ENCODE results near the gene P2RX2. TPM values are rescaled to one million over a fixed set of nuclear protein-coding genes. Genes with fewer than 3 reads are reported as not detected.

P2RX2 gene
- total and polyA plus RNA-seq, 2 experiments from 2014 or later = not detected

GRCh38 chr12:132668191-132669088 lies 49.9 kb downstream of the P2RX2 start:
- no peak for TF ChIP-seq CTCF (IDR thresholded peaks at IDR 0.05; ENCODE audit: low read depth, low read length)
- DNase-seq (ENCODE audit: low read depth in 1 of 2, low spot score in 1 of 2) = no peak

GRCh38 chr12:132669166-132669879 lies 50.7 kb downstream of the P2RX2 start:
- peaks cover 31% of the 10 kb centered on the region for H3K36me3 ChIP-seq
- peak in 1 of 2 donors; percentile 6 for DNase-seq (ENCODE audit: low read depth in 1 of 2, low spot score in 1 of 2)
- no peak for TF ChIP-seq CTCF (IDR thresholded peaks at IDR 0.05; ENCODE audit: low read depth, low read length)

More at GRCh38 chr12:132668191-132669088, 49.9 kb downstream of the P2RX2 start:
- no peaks in the 10 kb centered on the region for H3K4me1 ChIP-seq (ENCODE audit: low read depth)
- H3K4me3 ChIP-seq = no peak overlapping the region
- no peaks in the 10 kb centered on the region for H3K27me3 ChIP-seq
- H3K36me3 ChIP-seq = peaks cover 31% of the 10 kb centered on the region
- no peaks in the 10 kb centered on the region for H3K9me3 ChIP-seq (ENCODE audit: low read depth)
- no peak overlapping the region for H3K27ac ChIP-seq

More at GRCh38 chr12:132669166-132669879, 50.7 kb downstream of the P2RX2 start:
- no peak overlapping the region for H3K4me3 ChIP-seq
- no peaks in the 10 kb centered on the region for H3K4me1 ChIP-seq (ENCODE audit: low read depth)
- H3K27me3 ChIP-seq = no peaks in the 10 kb centered on the region
- no peaks in the 10 kb centered on the region for H3K9me3 ChIP-seq (ENCODE audit: low read depth)
- H3K27ac ChIP-seq = no peak overlapping the region

Other genes with a start within 250 kb of the P2RX2 start
- 19.9 and 37.3 TPM in 2 replicates for gene FBRSL1, start 128.6 kb upstream of the P2RX2 start, total RNA-seq
- 45.0 and 52.9 TPM in 2 replicates for gene FBRSL1, start 128.6 kb upstream of the P2RX2 start, polyA plus RNA-seq
- gene LRCOL1, start 8.2 kb upstream of the P2RX2 start, total RNA-seq = not detected in 2 replicates
- not detected in 2 replicates for gene LRCOL1, start 8.2 kb upstream of the P2RX2 start, polyA plus RNA-seq
- gene POLE, start 68.6 kb downstream of the P2RX2 start, total RNA-seq = 20.1 and 46.1 TPM in 2 replicates
- gene POLE, start 68.6 kb downstream of the P2RX2 start, polyA plus RNA-seq = 13.3 and 19.3 TPM in 2 replicates
- gene PXMP2, start 68.8 kb downstream of the P2RX2 start, total RNA-seq = 41.6 and 87.8 TPM in 2 replicates
- gene PXMP2, start 68.8 kb downstream of the P2RX2 start, polyA plus RNA-seq = 70.1 and 111 TPM in 2 replicates
- 23.8 and 42.0 TPM in 2 replicates for gene PGAM5, start 92.1 kb downstream of the P2RX2 start, total RNA-seq
- 18.4 and 28.5 TPM in 2 replicates for gene PGAM5, start 92.1 kb downstream of the P2RX2 start, polyA plus RNA-seq
- 37.2 and 37.9 TPM in 2 replicates for gene ANKLE2, start 143.1 kb downstream of the P2RX2 start, total RNA-seq
- gene ANKLE2, start 143.1 kb downstream of the P2RX2 start, polyA plus RNA-seq = 27.8 and 37.1 TPM in 2 replicates
- gene GOLGA3, start 210.1 kb downstream of the P2RX2 start, total RNA-seq = 40.4 and 50.8 TPM in 2 replicates
- 12.2 and 15.3 TPM in 2 replicates for gene GOLGA3, start 210.1 kb downstream of the P2RX2 start, polyA plus RNA-seq